ENCODE data around the gene PSMA2. TPM values are rescaled to one million over a fixed set of nuclear protein-coding genes. Genes with fewer than 3 reads are reported as not detected.

PSMA2 gene
- polyA plus RNA-seq, 1 of the 3 experiments (the other 2 are of a cell fraction) = 101 TPM

DNA sequence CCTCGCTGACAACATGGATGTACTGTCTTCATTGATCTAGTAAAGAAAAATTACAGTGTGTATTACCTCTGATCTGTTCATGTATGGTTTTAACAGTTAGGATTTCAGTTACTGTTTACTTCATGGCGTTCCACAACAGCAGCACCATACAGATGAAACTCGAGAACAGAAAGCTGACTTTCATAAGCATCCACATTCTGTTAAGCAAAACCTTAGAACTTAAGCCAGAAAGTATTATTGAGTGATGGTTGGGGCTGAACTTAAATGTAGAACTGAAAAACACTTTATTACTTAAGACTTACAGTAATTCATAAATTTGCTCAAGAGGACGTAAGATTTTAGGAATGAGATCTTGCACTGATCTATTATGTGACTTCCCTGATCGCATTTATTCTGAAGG lies 3.9 kb upstream of the PSMA2 start:
- Histone ChIP-seq H4K20me1 (ENCODE audit: insufficient read depth) (no peaks in the 10 kb centered on the region; the same call in 1 of the 2 replicates), H3K9me2 (no peaks in the 10 kb centered on the region), H3K4me3 (ENCODE audit: low read depth in 2 of 2, low read length in 1 of 2) (no peak overlapping the region), H3K27me3 (ENCODE audit: insufficient read depth) (no peaks in the 10 kb centered on the region), H3F3A (replicated peaks; ENCODE audit: insufficient read depth) (no peaks in the 10 kb centered on the region), H2AFZ (ENCODE audit: low read depth) (no peak overlapping the region), H3K9ac (no peak overlapping the region), H3K9me3 (no peaks in the 10 kb centered on the region), H3K4me1 (ENCODE audit: control insufficient read depth in 1 of 2, insufficient read depth in 2 of 2, low read depth in 1 of 2, low read length in 1 of 2) (peaks cover 0 to 13% of the 10 kb centered on the region in 2 experiments; a peak in 2 of 4 replicates), H3K36me3 (replicated peaks in 1 of 2; ENCODE audit: control insufficient read depth in 1 of 2, insufficient read depth in 2 of 2, low read length in 1 of 2) (peaks cover 46 to 55% of the 10 kb centered on the region in 2 experiments), H3K4me2 (no peak overlapping the region), H3K79me2 (ENCODE audit: insufficient read depth) (peaks cover 46% of the 10 kb centered on the region), H3K27ac (ENCODE audit: low read depth in 2 of 2, low read length in 1 of 2) (no peak overlapping the region)
- no peak for DNase-seq
- TF ChIP-seq SMC3 (IDR thresholded peaks at IDR 0.05; ENCODE audit: low read depth, low read length) = no peak
- no peak for TF ChIP-seq CHD2 (IDR thresholded peaks at IDR 0.05; ENCODE audit: low read length, partially characterized antibody)
- no peak for TF ChIP-seq EP300 (IDR thresholded peaks at IDR 0.05; ENCODE audit: borderline replicate concordance in 1 of 2, low read depth in 1 of 2, low read length in 1 of 2)
- no peak for TF ChIP-seq RFX5 (IDR thresholded peaks at IDR 0.05; ENCODE audit: low read length)
- TF ChIP-seq, protein P1, sequence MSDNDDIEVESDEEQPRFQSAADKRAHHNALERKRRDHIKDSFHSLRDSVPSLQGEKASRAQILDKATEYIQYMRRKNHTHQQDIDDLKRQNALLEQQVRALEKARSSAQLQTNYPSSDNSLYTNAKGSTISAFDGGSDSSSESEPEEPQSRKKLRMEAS (IDR thresholded peaks at IDR 0.05; ENCODE audit: low read depth) = no peak
- no peak for TF ChIP-seq PBX3 (IDR thresholded peaks at IDR 0.05)
- no peak for TF ChIP-seq TEAD4 (IDR thresholded peaks at IDR 0.05; ENCODE audit: borderline replicate concordance, insufficient read depth)
- POLR2A ChIA-PET = interaction anchor here (0.8 kb wide), 1 partner anchor 12 kb away, joined by 3 read pairs; no protein-coding TSS in a partner anchor
- 96% methylated on average over 5 of the region's 5 CpGs for WGBS (ENCODE audit: low lambda C conversion rate)
- CTCF ChIA-PET = interaction anchor here (0.9 to 3.2 kb wide), 10 partner anchors 12 to 904 kb away, joined by 4 to 12 read pairs (median 4); partner anchors contain the start of gene STK17A

GRCh38 chr7:42934291-42934690 lies 2.3 kb upstream of the PSMA2 start:
- DNase-seq = no peak
- H3K9me2 ChIP-seq = no peaks in the 10 kb centered on the region
- peaks cover 0 to 19% of the 10 kb centered on the region in 2 experiments; a peak in 2 of 4 replicates for H3K4me1 ChIP-seq (ENCODE audit: control insufficient read depth in 1 of 2, insufficient read depth in 2 of 2, low read depth in 1 of 2, low read length in 1 of 2)
- H3K9me3 ChIP-seq = no peaks in the 10 kb centered on the region
- CTCF ChIA-PET = interaction anchor here (0.7 to 3.2 kb wide), 6 partner anchors 17 to 904 kb away, joined by 3 to 12 read pairs (median 6); partner anchors contain the start of gene STK17A
- no peak overlapping the region for H3K9ac ChIP-seq
- no peaks in the 10 kb centered on the region for H3K27me3 ChIP-seq (ENCODE audit: insufficient read depth)
- peaks cover 44% of the 10 kb centered on the region in 2 experiments for H3K36me3 ChIP-seq (replicated peaks in 1 of 2; ENCODE audit: control insufficient read depth in 1 of 2, insufficient read depth in 2 of 2, low read length in 1 of 2)
- POLR2A ChIA-PET = no interaction called here
- no peak overlapping the region for H3K27ac ChIP-seq (ENCODE audit: low read depth in 2 of 2, low read length in 1 of 2)
- TF ChIP-seq TCF12 (IDR thresholded peaks at IDR 0.05) (no peak), TEAD4 (IDR thresholded peaks at IDR 0.05; ENCODE audit: borderline replicate concordance, insufficient read depth) (no peak), RCOR1 (IDR thresholded peaks at IDR 0.05; ENCODE audit: low read length) (no peak), FOXJ3 (CRISPR knock-in tag; IDR thresholded peaks at IDR 0.05) (no peak), GABPA (IDR thresholded peaks at IDR 0.05; ENCODE audit: low read depth) (no peak), POLR2AphosphoS5 (IDR thresholded peaks at IDR 0.05; ENCODE audit: low read depth, low read length) (no peak), ELF1 (IDR thresholded peaks at IDR 0.05) (no peak), NFIC (IDR thresholded peaks at IDR 0.05; ENCODE audit: borderline replicate concordance) (no peak), MXI1 (IDR thresholded peaks at IDR 0.05; ENCODE audit: low read depth, low read length) (no peak), YY1 (IDR thresholded peaks at IDR 0.05; ENCODE audit: low read depth) (no peak), FOSL2 (IDR thresholded peaks at IDR 0.05; ENCODE audit: borderline replicate concordance, low read depth) (no peak), JUND (IDR thresholded peaks at IDR 0.05) (no peak), PBX3 (IDR thresholded peaks at IDR 0.05) (no peak)
- TF ChIP-seq, protein P2, sequence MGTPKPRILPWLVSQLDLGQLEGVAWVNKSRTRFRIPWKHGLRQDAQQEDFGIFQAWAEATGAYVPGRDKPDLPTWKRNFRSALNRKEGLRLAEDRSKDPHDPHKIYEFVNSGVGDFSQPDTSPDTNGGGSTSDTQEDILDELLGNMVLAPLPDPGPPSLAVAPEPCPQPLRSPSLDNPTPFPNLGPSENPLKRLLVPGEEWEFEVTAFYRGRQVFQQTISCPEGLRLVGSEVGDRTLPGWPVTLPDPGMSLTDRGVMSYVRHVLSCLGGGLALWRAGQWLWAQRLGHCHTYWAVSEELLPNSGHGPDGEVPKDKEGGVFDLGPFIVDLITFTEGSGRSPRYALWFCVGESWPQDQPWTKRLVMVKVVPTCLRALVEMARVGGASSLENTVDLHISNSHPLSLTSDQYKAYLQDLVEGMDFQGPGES (IDR thresholded peaks at IDR 0.05; ENCODE audit: low read depth, low read length) = no peak
- TF ChIP-seq, protein P3, sequence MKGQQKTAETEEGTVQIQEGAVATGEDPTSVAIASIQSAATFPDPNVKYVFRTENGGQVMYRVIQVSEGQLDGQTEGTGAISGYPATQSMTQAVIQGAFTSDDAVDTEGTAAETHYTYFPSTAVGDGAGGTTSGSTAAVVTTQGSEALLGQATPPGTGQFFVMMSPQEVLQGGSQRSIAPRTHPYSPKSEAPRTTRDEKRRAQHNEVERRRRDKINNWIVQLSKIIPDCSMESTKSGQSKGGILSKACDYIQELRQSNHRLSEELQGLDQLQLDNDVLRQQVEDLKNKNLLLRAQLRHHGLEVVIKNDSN (IDR thresholded peaks at IDR 0.05; ENCODE audit: borderline replicate concordance, low read depth) = no peak
- TF ChIP-seq, protein P4, sequence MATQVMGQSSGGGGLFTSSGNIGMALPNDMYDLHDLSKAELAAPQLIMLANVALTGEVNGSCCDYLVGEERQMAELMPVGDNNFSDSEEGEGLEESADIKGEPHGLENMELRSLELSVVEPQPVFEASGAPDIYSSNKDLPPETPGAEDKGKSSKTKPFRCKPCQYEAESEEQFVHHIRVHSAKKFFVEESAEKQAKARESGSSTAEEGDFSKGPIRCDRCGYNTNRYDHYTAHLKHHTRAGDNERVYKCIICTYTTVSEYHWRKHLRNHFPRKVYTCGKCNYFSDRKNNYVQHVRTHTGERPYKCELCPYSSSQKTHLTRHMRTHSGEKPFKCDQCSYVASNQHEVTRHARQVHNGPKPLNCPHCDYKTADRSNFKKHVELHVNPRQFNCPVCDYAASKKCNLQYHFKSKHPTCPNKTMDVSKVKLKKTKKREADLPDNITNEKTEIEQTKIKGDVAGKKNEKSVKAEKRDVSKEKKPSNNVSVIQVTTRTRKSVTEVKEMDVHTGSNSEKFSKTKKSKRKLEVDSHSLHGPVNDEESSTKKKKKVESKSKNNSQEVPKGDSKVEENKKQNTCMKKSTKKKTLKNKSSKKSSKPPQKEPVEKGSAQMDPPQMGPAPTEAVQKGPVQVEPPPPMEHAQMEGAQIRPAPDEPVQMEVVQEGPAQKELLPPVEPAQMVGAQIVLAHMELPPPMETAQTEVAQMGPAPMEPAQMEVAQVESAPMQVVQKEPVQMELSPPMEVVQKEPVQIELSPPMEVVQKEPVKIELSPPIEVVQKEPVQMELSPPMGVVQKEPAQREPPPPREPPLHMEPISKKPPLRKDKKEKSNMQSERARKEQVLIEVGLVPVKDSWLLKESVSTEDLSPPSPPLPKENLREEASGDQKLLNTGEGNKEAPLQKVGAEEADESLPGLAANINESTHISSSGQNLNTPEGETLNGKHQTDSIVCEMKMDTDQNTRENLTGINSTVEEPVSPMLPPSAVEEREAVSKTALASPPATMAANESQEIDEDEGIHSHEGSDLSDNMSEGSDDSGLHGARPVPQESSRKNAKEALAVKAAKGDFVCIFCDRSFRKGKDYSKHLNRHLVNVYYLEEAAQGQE (IDR thresholded peaks at IDR 0.05; ENCODE audit: low read depth, low read length) = no peak
- peaks cover 62% of the 10 kb centered on the region for H3K79me2 ChIP-seq (ENCODE audit: insufficient read depth)
- H3K4me2 ChIP-seq = 0 out of 2 replicates have a peak overlapping the region, but pooled peaks have one; percentile 74
- H2AFZ ChIP-seq (ENCODE audit: low read depth) = no peak overlapping the region
- no peak overlapping the region for H3K4me3 ChIP-seq (ENCODE audit: low read depth in 2 of 2, low read length in 1 of 2)
- H4K20me1 ChIP-seq (ENCODE audit: insufficient read depth) = peaks cover 11% of the 10 kb centered on the region
- WGBS (ENCODE audit: low lambda C conversion rate) = 91% methylated on average over 3 of the region's 3 CpGs
- no peaks in the 10 kb centered on the region for H3F3A ChIP-seq (replicated peaks; ENCODE audit: insufficient read depth)

All from SK-N-SH (cell line).